Erythroblast (primary cell): ENCODE data around the gene GDI2.

ENCODE experiments used
- GATA1 ChIP-seq: IDR thresholded peaks from 2 replicates; pipeline ENCODE4 v1.6.1; 2011; ENCODE audit warnings: low read depth, mild to moderate bottlenecking, control low read depth, low read length, moderate library complexity
- POLR2A ChIP-seq: IDR thresholded peaks from 2 replicates; pipeline ENCODE4 v1.6.1; 2011; ENCODE audit warnings: mild to moderate bottlenecking, low read length

DNA sequence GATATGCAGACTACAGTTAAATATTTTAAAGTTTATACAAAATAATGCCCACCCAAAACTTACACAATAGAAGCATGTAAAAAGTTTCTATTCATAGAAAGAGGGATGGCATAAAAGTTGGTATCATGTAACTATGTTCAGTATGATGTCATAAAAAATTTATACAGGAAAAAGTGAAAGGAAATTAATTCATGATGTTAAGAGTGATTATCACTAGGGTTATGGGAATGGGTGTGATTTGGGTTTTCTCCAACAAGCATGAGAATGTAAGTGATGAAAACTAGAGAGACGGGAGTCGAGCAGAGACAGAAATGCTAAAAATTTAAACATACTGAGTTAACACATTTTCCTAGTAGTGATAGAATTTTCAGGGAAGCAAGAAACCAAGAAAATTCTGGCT, 52.7 kb downstream of the GDI2 start:
- TF ChIP-seq POLR2A = no peak
- TF ChIP-seq GATA1 = no peak
